Effector memory CD4-positive, alpha-beta T cell (primary cell): Measurements from ENCODE around the gene ZNF225.
A peak's percentile ranks its signal among the peaks of the same experiment; 100 is the strongest.

Experiments used
- DNase-seq, 3 donors: peaks; one replicate each; pipeline ENCODE4 v3.0.0-alpha.2; 2020
- H3K27ac ChIP-seq: 2 replicates; pipeline ENCODE4 v1.7.0; 2013; ENCODE audit warnings: mild to moderate bottlenecking, low read length, moderate library complexity; ENCODE audit not compliant: insufficient read depth, poor library complexity, severe bottlenecking
- H3K27me3 ChIP-seq: replicated peaks from 2 replicates; pipeline ENCODE4 v1.7.0; 2013; ENCODE audit warnings: mild to moderate bottlenecking, low read length; ENCODE audit not compliant: insufficient read depth, control insufficient read depth, poor library complexity, severe bottlenecking
- H3K36me3 ChIP-seq: 2 replicates; pipeline ENCODE4 v1.7.0; 2013; ENCODE audit warnings: mild to moderate bottlenecking, low read length, moderate library complexity; ENCODE audit not compliant: control insufficient read depth, insufficient read depth
- H3K4me1 ChIP-seq: 2 replicates; pipeline ENCODE4 v1.7.0; 2013; ENCODE audit warnings: low read length, mild to moderate bottlenecking; ENCODE audit not compliant: control insufficient read depth, insufficient read depth, poor library complexity, severe bottlenecking
- H3K4me3 ChIP-seq: 2 replicates; pipeline ENCODE4 v1.7.0; 2013; ENCODE audit warnings: low read length, low read depth, mild to moderate bottlenecking; ENCODE audit not compliant: insufficient read depth, poor library complexity, severe bottlenecking
- H3K9me3 ChIP-seq: 2 replicates; pipeline ENCODE4 v1.7.0; 2013; ENCODE audit warnings: mild to moderate bottlenecking, low read length, moderate library complexity; ENCODE audit not compliant: control insufficient read depth
- total RNA-seq, 3 donors: gene quantifications; one replicate each; lab custom pipeline; 2026; lab: John Stamatoyannopoulos, UW

Gene ZNF225
- total RNA-seq: 2.2 to 5.0 (median 3.2) reads per million in 3 donors

DNA sequence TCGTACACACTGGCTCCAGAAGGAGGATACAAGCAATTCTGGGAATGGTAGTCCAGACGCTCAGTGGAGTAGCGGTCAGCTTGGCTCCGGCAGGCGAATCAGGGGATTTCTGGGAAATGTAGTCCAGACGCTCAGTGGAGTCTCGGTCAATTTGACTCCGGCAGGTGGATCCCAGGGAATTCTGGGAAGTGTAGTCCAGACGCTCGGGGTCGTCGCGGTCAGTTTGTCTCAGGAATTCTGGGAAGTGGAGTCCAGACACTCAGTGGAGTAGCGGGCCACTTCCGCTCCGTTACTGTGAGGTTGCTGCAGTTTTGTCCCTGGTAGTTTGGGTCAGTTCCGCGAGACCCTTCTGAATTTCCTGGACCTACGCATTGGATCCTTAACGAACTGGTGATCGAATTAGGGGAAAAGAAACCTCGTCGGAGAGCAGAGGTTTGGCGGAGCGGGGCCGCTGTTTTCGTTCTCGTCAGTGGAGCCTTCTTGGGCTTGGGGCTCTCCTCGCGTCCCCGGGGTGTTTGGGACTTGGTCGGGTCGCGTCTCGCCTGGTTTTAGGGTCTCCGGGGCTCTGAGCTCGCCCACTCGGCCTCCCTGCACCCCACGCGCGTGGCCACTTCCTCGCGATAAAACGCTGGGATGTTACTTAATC, at the start of gene ZNF225:
TSS of gene ZNF225 (plus strand) at position 262 of the 646 bp plus-strand sequence. CDS start 2,429 bp downstream, outside the sequence.
- peak; percentile 68 to 77 (median 71) for DNase-seq
- Histone ChIP-seq H3K36me3 (peaks cover 9% of the 10 kb centered on the region), H3K4me3 (peak within 1 kb of the TSS; percentile 72)

DNA sequence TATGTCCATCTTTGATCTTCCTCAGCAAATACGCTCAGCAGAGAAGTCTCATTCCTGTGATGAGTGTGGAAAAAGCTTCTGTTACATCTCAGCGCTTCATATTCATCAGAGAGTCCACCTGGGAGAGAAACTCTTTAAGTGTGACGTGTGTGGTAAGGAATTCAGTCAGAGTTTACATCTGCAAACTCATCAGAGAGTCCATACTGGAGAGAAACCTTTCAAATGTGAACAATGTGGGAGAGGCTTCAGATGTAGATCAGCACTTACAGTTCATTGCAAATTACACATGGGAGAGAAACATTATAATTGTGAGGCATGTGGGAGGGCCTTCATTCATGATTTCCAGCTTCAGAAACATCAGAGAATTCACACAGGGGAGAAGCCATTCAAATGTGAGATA, 46.9 kb upstream of the ZNF225 start:
- DNase-seq: no peak
- Histone ChIP-seq H3K36me3 (peaks cover 33% of the 10 kb centered on the region), H3K9me3 (peaks cover 16% of the 10 kb centered on the region), H3K4me3 (no peak overlapping the region), H3K4me1 (no peaks in the 10 kb centered on the region), H3K27me3 (no peaks in the 10 kb centered on the region), H3K27ac (no peak overlapping the region)

More for the DNA sequence above, at the start of gene ZNF225:
- H3K9me3 ChIP-seq: peaks cover 14% of the 10 kb centered on the region
- H3K27me3 ChIP-seq: no peaks in the 10 kb centered on the region
- peaks cover 3% of the 10 kb centered on the region for H3K4me1 ChIP-seq
- H3K27ac ChIP-seq: no peak within 1 kb of the TSS

DNA sequence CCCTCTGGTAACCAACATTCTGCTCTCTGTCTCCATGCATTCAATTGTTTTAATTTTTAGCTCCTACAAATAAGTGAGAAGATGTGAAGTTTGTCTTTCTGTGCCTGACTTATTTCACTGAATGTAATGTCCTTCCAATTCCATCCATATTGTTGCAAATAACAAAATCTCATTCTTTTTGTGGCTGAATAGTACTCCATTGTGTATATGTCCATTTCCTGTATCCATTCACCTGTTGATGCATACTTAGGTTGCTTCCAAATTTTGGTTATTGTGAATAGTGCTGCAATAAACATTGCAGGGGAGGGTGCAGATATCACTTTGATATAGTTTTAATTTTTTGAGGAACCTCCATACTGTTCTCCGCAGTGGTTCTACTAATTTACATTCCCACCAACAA, 43.8 kb upstream of the ZNF225 start:
- no peak overlapping the region for H3K27ac ChIP-seq
- H3K36me3 ChIP-seq: peaks cover 7% of the 10 kb centered on the region
- no peaks in the 10 kb centered on the region for H3K27me3 ChIP-seq
- H3K9me3 ChIP-seq: peaks cover 16% of the 10 kb centered on the region
- H3K4me1 ChIP-seq: peaks cover 5% of the 10 kb centered on the region
- DNase-seq: no peak
- H3K4me3 ChIP-seq: no peak overlapping the region

DNA sequence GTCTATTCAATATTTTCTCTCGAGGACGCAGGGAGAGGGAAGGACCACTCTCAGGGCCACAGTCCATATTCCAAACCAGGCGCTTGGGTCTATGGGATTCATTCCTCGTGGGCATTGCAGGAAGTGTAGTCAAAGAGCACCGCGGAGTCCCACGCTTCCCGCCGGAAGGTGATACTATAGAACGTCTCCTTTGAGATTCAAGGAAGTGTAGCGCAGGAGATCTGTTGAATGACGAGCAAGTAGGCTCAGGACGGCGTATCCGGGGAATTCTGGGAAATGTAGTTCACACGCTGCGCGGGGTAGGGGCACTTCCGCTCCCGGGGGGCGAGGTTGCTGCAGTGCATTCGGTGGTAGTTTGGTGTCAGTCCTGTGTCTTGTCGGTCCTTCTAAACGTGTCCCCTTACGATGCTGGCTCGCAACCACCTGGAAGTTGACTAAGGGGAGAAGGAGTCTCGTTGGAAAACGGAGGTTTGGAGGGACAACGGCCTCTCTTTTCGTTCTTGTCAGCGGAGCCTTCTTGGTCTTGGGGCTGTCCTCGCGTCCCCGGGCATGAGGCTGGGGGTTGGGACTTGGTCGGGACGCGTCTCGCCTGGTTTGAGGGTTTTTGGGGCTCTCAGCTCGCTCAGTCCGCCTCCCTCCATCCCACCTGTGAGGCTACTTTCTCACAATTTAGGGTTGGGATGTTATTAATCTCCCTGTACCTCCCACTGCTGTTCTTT, 41.2 kb upstream of the ZNF225 start, which contains the start of gene ZNF284:
TSS of gene ZNF284 (plus strand) at position 336 of the 719 bp plus-strand sequence. CDS start 4,231 bp downstream, outside the sequence.
- peak; percentile 62 to 70 (median 69) for DNase-seq
- Histone ChIP-seq H3K36me3 (no peaks in the 10 kb centered on the region), H3K4me3 (peak within 1 kb of the TSS; percentile 64), H3K27me3 (no peaks in the 10 kb centered on the region), H3K9me3 (peaks cover 2% of the 10 kb centered on the region), H3K27ac (no peak within 1 kb of the TSS), H3K4me1 (peaks cover 5% of the 10 kb centered on the region)

DNA sequence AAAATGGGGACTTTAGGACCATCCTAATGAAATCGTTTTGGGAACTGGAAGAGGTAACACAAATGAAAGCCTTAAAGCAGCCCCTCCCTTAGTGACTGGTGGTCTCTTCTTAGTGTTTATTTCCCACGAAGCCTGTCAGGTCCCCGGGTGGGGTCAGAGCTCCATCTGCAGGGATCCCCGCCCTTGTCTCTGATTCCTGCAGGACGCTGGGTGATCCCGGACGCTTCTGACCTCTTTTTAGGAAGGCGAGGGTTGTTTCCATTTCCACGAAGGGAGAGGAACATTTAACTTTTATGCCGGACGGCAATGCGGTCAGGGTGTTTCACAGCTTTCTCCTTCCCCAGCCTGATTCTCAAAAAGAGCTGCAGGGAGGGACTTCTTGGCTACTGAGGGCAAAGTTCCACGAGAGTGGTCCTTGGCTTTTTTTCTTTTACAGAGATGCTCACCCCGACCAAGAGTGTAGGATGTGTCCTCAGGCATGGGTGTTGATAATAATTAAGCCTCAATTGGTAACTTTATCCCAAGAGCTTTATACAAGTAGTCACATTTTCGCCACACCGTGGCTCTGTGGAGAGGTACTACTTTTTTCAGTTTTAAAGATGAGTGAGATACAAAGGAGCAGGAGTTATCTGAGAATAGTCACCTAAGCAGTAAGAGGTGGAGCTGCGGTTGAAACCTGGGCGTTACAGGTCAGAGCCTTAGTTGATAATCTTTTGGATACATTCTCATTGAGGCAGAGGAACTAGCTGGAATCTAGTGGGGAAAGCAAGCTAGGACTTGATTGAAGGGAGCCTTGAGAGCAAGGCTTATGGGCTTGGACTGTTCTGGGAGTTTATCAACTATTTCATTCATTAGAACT, 40.4 kb upstream of the ZNF225 start:
- Histone ChIP-seq H3K9me3 (no peaks in the 10 kb centered on the region), H3K27ac (no peak overlapping the region)

DNA sequence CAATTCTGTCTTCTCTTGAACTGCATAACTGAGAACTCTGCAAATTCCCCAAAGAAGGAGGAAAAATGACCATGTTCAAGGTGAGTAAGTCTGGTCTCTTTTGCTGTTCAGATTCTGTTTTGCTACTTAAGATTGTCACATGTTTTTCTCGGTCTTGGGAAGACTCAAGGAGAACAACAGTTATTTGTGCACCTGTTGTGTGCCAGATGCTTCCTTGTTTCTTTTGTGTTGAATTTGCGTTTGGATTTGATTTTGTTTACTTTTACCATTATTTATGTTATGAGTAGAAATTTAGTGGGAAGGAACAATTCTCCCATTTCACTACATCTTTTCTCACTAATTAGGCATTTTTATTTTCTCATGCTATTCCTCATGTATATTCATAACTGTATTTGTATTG, 36.9 kb upstream of the ZNF225 start:
- H3K27me3 ChIP-seq: no peaks in the 10 kb centered on the region
- H3K9me3 ChIP-seq: no peaks in the 10 kb centered on the region
- peaks cover 5% of the 10 kb centered on the region for H3K4me1 ChIP-seq
- no peaks in the 10 kb centered on the region for H3K36me3 ChIP-seq
- no peak overlapping the region for H3K27ac ChIP-seq
- DNase-seq: no peak
- H3K4me3 ChIP-seq: no peak overlapping the region

More for the DNA sequence above, 40.4 kb upstream of the ZNF225 start:
- Histone ChIP-seq H3K4me3 (peak overlapping the region; percentile 64), H3K4me1 (peaks cover 5% of the 10 kb centered on the region), H3K27me3 (no peaks in the 10 kb centered on the region), H3K36me3 (no peaks in the 10 kb centered on the region)
- DNase-seq: no peak

DNA sequence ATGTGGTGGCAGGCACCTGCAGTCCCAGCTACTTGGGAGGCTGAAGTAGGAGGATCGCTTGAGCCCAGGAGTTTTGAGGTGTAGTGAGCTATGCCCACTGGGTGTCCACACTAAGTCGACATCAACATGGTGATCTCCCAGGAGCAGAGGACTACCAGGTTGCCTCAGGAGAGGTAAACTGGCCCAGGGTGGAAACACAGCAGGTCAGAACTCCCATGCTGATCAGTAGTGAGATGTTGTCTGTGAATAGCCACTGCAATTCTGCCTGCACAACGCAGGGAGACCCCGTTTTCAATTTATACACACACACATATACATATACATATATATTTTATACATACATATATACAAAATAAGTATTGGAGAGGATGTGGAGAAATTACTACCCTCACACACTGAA, 21.1 kb upstream of the ZNF225 start:
- Histone ChIP-seq H3K27me3 (no peaks in the 10 kb centered on the region), H3K36me3 (peaks cover 4% of the 10 kb centered on the region), H3K4me1 (peaks cover 4% of the 10 kb centered on the region), H3K27ac (no peak overlapping the region), H3K4me3 (no peak overlapping the region), H3K9me3 (no peaks in the 10 kb centered on the region)
- DNase-seq: no peak

DNA sequence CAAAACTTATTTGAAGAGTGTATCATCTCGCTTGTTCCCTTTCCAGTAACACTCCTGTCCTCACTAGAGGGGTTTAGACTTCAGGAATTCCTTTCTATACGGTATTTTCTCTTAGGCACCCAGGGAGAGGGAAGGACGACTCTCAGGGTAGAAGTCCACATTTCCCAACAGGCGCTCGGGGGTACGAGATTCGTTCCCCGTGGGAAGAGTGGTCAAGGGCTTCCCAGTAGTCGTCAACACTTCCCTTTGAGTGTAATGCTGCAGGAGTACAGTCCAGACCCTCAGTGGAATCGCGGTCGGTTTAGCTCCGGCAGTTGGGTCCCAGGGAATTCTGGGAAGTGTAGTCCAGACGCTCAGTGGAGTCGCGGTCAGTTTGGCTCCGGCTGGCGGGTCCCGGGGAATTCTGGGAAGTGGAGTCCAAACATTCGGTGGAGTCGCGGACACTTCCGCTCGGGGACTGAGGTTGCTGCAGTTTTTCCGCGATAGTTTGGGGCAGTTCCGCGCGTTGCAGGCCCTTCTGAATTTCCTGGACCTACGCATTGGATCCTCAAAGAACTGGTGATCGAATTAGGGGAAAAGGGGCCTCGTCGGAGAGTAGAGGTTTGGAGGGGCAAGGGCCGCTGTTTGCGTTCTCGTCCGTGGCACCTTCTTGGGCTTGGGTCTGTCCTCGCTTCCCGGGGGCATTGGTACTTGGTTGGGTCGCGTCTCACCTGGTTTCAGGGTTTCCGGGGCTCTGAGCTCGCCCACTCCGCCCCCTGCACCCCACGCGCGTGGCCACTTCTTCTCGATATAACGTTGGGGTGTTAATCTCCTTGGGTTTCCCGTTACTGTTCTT, 19.1 kb upstream of the ZNF225 start, which contains the start of gene ZNF224:
TSS of gene ZNF224 (plus strand) at position 431 of the 835 bp plus-strand sequence. CDS start 3,513 bp downstream, outside the sequence.
- no peaks in the 10 kb centered on the region for H3K9me3 ChIP-seq
- peak within 1 kb of the TSS; percentile 82 for H3K4me3 ChIP-seq
- H3K36me3 ChIP-seq: peaks cover 21% of the 10 kb centered on the region
- H3K27me3 ChIP-seq: no peaks in the 10 kb centered on the region
- H3K27ac ChIP-seq: peak within 1 kb of the TSS; percentile 60
- peaks cover 4% of the 10 kb centered on the region for H3K4me1 ChIP-seq
- DNase-seq: peak; percentile 63 to 74 (median 68)

DNA sequence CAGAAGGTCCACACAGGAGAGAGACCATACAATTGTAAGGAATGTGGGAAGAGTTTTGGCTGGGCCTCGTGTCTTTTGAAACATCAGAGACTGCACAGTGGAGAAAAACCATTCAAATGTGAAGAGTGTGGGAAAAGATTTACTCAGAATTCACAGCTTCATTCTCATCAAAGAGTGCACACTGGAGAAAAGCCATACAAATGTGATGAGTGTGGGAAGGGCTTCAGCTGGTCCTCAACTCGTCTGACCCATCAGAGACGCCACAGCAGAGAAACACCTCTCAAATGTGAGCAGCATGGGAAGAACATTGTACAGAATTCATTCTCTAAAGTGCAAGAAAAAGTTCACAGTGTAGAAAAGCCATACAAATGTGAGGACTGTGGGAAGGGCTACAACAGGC, 5.4 kb upstream of the ZNF225 start:
- Histone ChIP-seq H3K9me3 (peaks cover 44% of the 10 kb centered on the region), H3K27ac (no peak overlapping the region), H3K27me3 (no peaks in the 10 kb centered on the region), H3K36me3 (peaks cover 32% of the 10 kb centered on the region), H3K4me1 (peaks cover 2% of the 10 kb centered on the region), H3K4me3 (no peak overlapping the region)
- no peak for DNase-seq
